Activated naive CD8-positive, alpha-beta T cell treated with anti-CD3 and anti-CD28 coated beads, Interleukin-2, amount 50 U/mL, for 16 hours (primary cell): Measurements from ENCODE around the gene APOL1.

Source experiments
- DNase-seq: peaks from one replicate; pipeline ENCODE4 v3.0.0-alpha.2; 2020; ENCODE audit warnings: low read depth, low spot score

Gene APOL1

DNA sequence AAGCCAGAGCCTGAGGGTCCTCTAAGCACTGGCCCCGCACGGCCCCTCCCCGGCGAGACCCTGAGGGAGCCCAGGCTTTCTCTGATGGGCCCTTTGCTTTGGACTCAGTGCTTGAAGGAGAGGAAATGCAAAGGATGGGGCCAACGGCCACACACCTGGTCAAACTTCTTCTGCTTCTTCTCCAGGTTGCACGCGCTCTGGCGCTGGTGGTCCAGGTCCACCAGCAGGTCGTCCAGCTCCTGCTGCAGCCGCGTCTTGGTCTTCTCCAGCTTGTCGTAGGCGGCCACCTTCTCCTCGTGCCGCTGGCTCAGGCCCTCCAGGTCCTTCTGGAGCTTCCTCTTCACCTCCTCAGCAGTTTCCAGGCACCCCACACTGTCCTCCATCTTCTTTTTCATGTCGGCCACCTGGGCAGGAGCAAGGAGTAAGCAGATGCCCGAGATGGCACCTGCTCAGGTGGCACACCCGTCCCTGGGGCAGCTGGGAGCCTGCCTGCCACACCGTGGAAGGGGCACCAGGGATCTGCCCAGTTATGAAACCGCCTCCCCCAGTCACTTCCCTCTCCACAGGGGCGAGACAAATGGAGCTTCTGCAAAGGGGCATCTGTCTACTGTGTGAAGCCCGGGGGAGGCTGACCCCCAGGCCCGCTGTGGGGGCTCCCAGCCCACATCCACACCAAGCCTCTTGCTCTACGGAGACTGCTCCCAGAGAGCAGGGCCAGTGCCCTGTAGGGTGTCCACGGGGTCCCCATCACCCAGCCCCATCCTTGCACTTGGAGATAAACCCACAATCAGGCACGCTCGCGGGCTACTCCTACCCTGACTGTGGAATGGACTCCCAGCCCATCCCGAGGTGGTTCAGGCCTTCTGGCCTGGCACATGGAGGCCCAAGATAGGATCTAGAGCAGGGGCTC lies 39.2 kb downstream of the APOL1 start:
- no peak for DNase-seq

DNA sequence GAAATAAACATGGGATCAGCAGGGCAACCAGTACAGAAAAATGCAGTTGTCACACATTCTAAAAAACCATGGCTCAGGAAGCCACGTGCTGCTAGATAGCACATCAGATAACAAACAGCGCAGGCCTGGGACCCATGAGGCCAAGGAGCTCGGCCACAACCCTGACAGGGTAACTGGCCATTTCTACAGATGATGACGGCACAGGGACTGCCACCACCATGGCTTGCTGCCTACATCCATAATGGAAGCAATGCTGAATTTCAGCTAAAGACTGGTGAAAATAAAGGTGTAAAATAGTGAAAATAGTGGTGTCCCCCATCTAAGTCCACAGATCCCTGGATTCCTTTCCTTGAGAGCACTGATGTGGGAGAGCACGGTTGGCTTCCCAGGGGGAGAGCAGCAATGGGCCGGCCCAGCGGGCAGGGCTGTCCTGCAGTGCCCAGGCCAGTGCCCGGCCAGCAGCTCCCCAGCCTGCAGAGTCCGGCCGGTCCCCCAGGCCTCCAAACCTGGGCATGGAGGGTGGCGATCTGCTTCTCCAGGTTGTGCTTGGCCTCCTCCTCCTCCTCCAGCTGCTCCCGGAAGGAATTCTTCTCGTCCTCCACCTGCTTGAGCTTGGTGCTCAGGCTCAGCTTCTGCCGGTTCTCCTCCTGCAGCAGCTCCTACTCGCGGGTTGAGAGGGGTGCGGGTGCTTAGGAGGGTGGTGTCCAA lies 40.0 kb downstream of the APOL1 start:
- DNase-seq, result no peak

DNA sequence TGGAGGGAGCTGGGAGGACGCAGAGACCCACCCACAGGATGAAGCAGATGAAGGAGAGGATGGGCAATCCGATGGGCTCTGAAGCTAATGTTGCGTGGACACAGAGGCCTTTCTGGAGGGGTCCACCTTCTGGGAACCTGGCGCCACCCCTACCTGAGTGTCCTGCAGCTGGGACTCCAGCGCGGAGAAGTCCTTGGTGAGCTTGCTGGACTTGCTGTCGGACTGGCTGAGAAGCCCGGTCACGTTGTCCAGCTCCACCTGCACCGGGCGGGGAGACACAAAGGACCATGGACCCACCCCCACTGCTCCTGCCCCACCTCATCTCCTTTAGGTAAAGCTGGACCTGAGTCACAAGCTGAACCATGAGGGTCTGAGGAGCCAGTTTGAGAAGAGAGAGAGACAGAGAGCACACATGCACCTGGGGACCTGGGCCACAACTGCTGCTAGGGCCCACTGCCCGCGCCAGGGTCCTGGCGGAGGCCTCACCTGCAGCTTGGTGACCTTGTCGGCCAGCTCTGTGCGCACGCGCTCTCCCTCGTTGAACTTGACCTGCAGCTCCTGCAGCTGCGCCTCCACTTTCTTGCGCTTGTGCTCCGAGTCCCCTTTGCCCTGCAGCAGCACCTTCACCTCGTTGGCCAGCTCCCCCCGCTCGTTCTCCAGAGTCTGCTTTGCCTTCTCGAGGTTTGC lies 40.8 kb downstream of the APOL1 start:
- no peak for DNase-seq

DNA sequence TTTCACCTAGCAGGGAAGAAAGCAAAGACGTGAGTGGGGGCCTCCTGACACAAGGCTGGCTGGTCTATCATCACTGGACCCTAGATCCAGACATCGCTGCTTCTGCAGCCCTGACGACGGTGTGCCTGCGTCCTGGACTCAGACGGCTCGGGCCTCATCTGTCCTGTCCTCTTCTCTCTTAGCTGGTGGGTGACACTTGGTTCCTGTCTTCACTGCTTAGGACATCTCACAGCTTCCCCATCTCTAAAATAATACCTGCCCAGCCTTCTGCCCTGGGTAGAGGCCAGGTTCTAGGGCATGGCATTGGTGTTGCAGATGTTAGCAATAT lies 41.3 kb downstream of the APOL1 start:
- no peak for DNase-seq

DNA sequence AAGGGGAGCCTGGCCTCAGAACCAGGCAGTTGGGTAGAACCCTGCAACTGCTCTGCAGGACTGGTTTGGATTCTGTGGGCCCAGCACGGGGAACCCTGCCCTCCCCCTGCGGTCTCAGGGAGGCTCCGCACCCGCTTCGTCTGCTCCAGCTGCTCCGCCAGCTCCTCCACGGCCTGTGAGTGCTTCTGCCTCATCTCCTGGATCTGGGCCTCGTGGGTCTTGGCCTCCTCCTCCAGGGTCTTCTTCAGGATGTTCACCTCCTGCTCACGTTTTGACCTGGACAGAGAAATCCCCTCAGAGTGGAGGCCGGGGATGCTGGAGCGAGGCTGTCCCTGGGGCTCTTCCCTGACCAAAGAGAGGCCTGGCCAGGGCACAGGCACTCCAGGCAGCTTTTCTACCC lies 41.9 kb downstream of the APOL1 start:
- DNase-seq, result no peak

- DNase-seq, result no peak
Observed at GRCh38 chr22:36295247-36295646, 42.3 kb downstream of the APOL1 start.

- no peak for DNase-seq
Observed at GRCh38 chr22:36296690-36297089, 43.8 kb downstream of the APOL1 start.

GRCh38 chr22:36297568-36297967 lies 44.6 kb downstream of the APOL1 start:
- no peak for DNase-seq

- no peak for DNase-seq
Observed at GRCh38 chr22:36298118-36298517, 45.2 kb downstream of the APOL1 start.

GRCh38 chr22:36298601-36299000 lies 45.7 kb downstream of the APOL1 start:
- DNase-seq, result no peak

DNA sequence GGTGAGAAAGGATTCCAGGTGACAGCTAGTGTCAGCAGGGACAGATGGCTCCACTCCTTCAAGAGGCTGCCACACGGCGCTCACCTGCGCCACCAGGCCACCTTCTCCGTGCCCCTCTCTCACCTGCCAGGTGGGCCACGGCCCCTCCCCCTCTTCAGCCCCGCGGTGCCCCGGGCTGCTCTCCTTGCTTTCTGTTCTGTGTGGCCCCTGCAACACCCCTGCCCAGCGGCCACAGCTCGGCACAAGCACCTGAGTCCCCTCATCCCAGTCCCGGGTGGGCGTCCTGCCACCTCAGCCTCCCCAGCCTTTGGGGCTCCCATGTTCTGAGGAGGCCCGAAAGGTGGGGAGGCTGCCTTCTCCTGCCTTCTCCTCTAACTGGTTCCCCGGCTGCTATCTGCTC lies 46.4 kb downstream of the APOL1 start:
- DNase-seq, result no peak

DNA sequence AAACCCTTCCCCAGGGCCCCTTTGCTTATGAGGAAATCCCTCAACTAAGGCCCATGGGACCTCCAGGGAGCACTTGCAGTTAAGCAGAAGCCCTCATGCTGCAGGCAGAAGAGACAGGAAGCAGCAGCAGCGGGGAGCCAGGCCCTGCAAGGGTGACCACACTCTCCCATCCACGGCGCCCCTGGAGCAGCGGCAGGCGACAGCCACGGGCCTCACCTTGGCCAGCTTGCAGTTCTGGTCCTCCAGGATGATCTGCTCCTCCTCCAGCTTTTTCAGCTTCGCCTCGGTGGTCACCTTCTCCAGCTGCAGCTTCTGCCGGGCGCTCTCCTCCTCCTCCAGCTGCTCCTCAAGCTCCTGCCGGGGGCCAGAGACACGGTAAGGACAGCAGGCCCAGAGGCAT lies 47.0 kb downstream of the APOL1 start:
- DNase-seq, result no peak

GRCh38 chr22:36300396-36301212 lies 47.7 kb downstream of the APOL1 start:
- no peak for DNase-seq

GRCh38 chr22:36301384-36301828 lies 48.5 kb downstream of the APOL1 start:
- DNase-seq, result peak; percentile 61

GRCh38 chr22:36301851-36302250 lies 48.9 kb downstream of the APOL1 start:
- no peak for DNase-seq

DNA sequence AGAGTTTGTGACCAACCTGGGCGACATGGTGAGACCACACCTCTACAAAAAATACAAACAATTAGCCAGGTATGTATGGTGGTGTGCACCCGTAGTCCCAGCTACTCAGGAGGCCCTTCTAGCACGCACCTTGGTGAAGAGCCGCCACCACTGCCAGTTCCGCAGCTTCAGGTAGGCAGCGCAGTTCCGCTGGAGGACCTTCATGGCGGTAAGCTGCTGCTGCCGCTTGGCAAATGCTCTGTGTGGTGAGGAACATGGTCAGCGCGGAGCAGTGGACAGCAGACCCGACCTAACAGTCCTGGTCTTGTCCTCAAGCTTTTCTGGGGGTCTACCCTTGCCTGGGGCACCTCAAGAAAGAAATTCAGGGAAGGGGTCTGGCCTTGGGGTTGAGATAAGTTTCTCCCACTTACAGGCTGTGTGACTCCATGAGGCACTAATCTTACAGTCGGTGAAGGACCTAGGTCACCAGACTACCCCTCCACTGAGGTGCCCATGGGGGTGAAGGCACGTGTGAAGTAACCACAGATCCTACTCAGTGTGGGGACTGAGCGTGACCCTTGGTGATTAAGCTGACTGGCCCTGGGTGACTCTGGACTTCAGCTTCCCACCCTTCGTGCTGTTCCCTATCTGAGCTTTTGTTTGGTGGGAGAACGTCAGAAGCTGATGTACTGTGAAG lies 49.6 kb downstream of the APOL1 start:
- DNase-seq, result no peak

- no peak for DNase-seq
Observed at GRCh38 chr22:36303115-36303467, 50.2 kb downstream of the APOL1 start.

DNA sequence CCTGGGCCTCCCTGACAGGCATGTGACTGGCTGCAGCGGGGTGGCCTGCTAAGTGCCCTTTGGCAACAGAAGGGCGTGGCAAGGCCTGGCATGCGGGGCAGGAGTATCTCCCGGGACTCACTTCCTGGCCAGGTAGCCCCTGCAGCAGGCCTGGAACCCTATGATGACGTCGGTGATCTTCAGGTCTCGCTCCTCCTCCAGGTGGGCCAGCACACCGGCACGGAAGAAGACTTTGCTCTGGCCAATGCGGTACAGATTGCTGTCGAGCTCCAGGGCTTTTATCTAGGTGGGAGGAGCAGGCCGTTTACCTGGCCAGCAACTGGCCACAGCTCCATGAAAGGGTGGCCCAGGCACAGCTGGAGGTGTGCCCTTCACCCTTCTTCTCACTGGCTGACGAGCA lies 50.9 kb downstream of the APOL1 start:
- no peak for DNase-seq

DNA sequence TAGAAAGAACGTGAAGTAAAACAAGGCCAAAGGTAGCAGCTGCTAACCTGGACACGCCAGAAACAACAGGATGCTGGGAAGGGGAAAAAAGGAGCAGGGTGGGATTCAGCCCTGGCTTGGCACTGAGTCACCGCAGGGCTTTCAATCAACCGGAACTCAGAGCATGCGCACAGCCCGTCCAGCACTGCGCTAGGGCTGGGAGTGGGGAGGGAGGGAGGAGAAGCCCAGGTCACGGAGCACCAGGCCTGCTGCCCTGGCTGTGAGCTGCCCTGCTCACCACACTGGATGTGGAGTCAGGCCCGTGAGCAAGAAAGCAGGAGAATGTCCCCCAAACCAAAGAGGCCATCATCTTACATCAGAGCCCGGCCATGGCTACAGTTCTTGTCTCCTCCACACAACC lies 51.5 kb downstream of the APOL1 start:
- DNase-seq, result no peak

DNA sequence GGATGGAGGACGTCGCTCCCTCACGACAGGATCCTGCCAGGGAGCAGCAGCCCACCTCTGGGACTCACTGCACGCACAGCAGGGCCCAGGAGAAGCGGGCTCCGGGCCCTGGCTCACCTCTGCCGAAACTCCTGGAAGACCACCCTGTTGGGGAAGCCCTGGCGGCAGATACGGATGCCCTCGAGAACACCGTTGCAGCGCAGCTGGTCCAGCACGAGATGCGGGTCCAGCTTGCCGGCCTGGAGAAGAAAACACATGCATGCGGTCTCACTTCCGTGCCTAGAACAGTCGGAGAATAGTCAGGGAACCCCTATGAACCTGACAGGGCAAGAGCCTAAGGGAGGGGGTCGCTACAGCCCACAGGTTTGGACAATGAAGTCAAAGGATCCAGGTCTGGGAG lies 52.9 kb downstream of the APOL1 start:
- DNase-seq, result no peak

- DNase-seq, result no peak
Observed at GRCh38 chr22:36306227-36306626, 53.3 kb downstream of the APOL1 start.
